RWPE2 (cell line): ENCODE data around the gene VPS8.

Experiments used
- ATAC-seq: fragments of 200-7000 bp; cut with Tn5 transposase; 3 replicates; pipeline ENCODE4 v1.9.1; 2021; ENCODE audit warnings: low read depth
- DNase-seq: peaks from one replicate; pipeline ENCODE4 v3.0.0-alpha.2; 2020; ENCODE audit warnings: low spot score
- H3K27ac ChIP-seq: fragments of 450-650 bp; 2 replicates; pipeline ENCODE4 v1.5.1; 2017; ENCODE audit warnings: mild to moderate bottlenecking; ENCODE audit not compliant: poor library complexity, severe bottlenecking
- H3K27me3 ChIP-seq: fragments of 250-450 bp; sonication (Bioruptor Pico); 2 replicates; pipeline ENCODE4 v1.5.1; 2021; ENCODE audit warnings: mild to moderate bottlenecking, moderate library complexity; ENCODE audit not compliant: insufficient read depth, poor library complexity, severe bottlenecking
- H3K36me3 ChIP-seq: fragments of 250-450 bp; sonication (Bioruptor Pico); 2 replicates; pipeline ENCODE4 v1.5.1; 2020; ENCODE audit warnings: low read depth, mild to moderate bottlenecking, moderate library complexity
- H3K4me1 ChIP-seq: fragments of 250-450 bp; sonication (Bioruptor Pico); 2 replicates; pipeline ENCODE4 v1.5.1; 2021; ENCODE audit warnings: mild to moderate bottlenecking, moderate library complexity; ENCODE audit not compliant: insufficient read depth, poor library complexity, severe bottlenecking
- H3K4me3 ChIP-seq: fragments of 250-450 bp; sonication (Bioruptor Pico); 2 replicates; pipeline ENCODE4 v1.5.1; 2021; ENCODE audit warnings: mild to moderate bottlenecking, moderate library complexity; ENCODE audit not compliant: severe bottlenecking
- H3K9me3 ChIP-seq: fragments of 250-450 bp; sonication (Bioruptor Pico); 2 replicates; pipeline ENCODE4 v1.5.1; 2021; ENCODE audit warnings: mild to moderate bottlenecking, moderate library complexity; ENCODE audit not compliant: severe bottlenecking
- CTCF ChIP-seq: fragments of 450-650 bp; IDR thresholded peaks from one replicate; pipeline ENCODE4 v1.5.1; 2017; ENCODE audit warnings: mild to moderate bottlenecking, moderate library complexity; ENCODE audit not compliant: poor library complexity, severe bottlenecking

Gene VPS8

GRCh38 chr3:184932777-184933176 lies 120.8 kb downstream of the VPS8 start:
- Histone ChIP-seq H3K4me1 (no peaks in the 10 kb centered on the region), H3K36me3 (peaks cover 18% of the 10 kb centered on the region), H3K9me3 (no peaks in the 10 kb centered on the region), H3K27ac (no peak overlapping the region), H3K4me3 (no peak overlapping the region), H3K27me3 (no peaks in the 10 kb centered on the region)
- TF ChIP-seq CTCF, result no peak
- DNase-seq (no peak), ATAC-seq (no peak)

GRCh38 chr3:184937611-184938010 lies 125.6 kb downstream of the VPS8 start:
- Histone ChIP-seq H3K27ac (no peak overlapping the region), H3K4me1 (no peaks in the 10 kb centered on the region), H3K9me3 (no peaks in the 10 kb centered on the region), H3K36me3 (no peaks in the 10 kb centered on the region; the same call in 1 of the 2 replicates), H3K27me3 (no peaks in the 10 kb centered on the region), H3K4me3 (no peak overlapping the region)
- ATAC-seq (no peak), DNase-seq (no peak)
- no peak for TF ChIP-seq CTCF

GRCh38 chr3:184941408-184941807 lies 129.4 kb downstream of the VPS8 start:
- Histone ChIP-seq H3K4me1 (no peaks in the 10 kb centered on the region), H3K36me3 (peaks cover 10% of the 10 kb centered on the region; the same call in 1 of the 2 replicates), H3K27ac (no peak overlapping the region), H3K9me3 (no peaks in the 10 kb centered on the region), H3K27me3 (no peaks in the 10 kb centered on the region), H3K4me3 (no peak overlapping the region)
- no peak for TF ChIP-seq CTCF
- no peak for DNase-seq
- ATAC-seq, result no peak

GRCh38 chr3:184942735-184943134 lies 130.8 kb downstream of the VPS8 start:
- Histone ChIP-seq H3K36me3 (peaks cover 10% of the 10 kb centered on the region; the same call in 1 of the 2 replicates), H3K9me3 (no peaks in the 10 kb centered on the region), H3K27ac (no peak overlapping the region), H3K4me3 (no peak overlapping the region), H3K4me1 (no peaks in the 10 kb centered on the region), H3K27me3 (no peaks in the 10 kb centered on the region)
- ATAC-seq (no peak), DNase-seq (no peak)
- TF ChIP-seq CTCF, result no peak

GRCh38 chr3:184944241-184944640 lies 132.3 kb downstream of the VPS8 start:
- Histone ChIP-seq H3K27me3 (no peaks in the 10 kb centered on the region), H3K36me3 (peaks cover 10% of the 10 kb centered on the region; the same call in 1 of the 2 replicates), H3K9me3 (no peaks in the 10 kb centered on the region), H3K4me1 (no peaks in the 10 kb centered on the region), H3K4me3 (no peak overlapping the region), H3K27ac (no peak overlapping the region)
- DNase-seq, result no peak
- TF ChIP-seq CTCF, result no peak
- no peak for ATAC-seq
